Endothelial cell of coronary artery (primary cell): Measurements from ENCODE around the gene LRRTM4. TPM values are rescaled to one million over a fixed set of nuclear protein-coding genes. Genes with fewer than 3 reads are reported as not detected.

Experiments used
- total RNA-seq: library from RNA; depleted of rRNA; stranded (reverse); fragments of >200 nt; gene quantifications from 2 replicates; pipeline ENCODE4 v1.2.3, GENCODE V29; 2014

The LRRTM4 gene
- total RNA-seq: under 0.01 TPM in 1 of 2 replicates, not detected in the other

DNA sequence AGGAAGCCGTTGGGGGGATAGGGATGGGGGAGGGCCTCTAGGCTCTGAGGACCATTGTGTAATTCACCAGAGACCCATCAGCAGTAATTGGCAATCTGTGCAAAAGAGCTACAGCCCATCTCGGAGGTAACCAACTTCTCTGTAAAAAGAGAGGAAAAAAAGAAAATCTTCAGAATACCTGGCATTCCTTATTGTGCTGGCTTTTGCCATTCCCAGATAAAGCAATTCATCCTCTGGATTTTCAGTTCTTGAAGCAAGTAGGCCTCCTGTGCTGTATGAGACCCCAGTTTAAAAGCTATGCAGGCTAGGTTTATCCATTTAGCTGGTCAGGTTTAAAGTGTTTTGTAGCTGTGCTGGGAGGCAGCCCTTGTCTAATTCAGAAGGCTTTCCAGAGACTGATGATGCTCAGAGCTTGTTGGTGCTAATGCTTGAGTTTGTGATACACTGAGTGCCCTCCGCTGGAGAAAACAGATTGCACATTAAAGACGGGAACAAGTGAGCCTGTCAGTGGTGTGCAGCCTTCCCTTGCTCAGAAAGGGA, at the start of gene LRRTM4:
Gene LRRTM4, minus strand, starts transcription at position 446 of the 540 bp plus-strand sequence.

